GM18858 (cell line): ENCODE data around the gene ANKRD33B.
"Not testable (repeated sequence)": the region's sequence is repeated elsewhere in the genome, so short reads cannot be mapped to it uniquely, and the experiment has no call there.

Source experiments
- ATAC-seq: cut with Tn5 transposase; IDR thresholded peaks from one replicate; pipeline ENCODE4 v1.9.1; 2021; ENCODE audit not compliant: unreplicated experiment

ANKRD33B gene

GRCh38 chr5:10556289-10556807, 7.5 kb upstream of the ANKRD33B start:
- ATAC-seq = no peak

GRCh38 chr5:10556893-10557746, 6.8 kb upstream of the ANKRD33B start:
- no peak for ATAC-seq

GRCh38 chr5:10559151-10559550, 4.7 kb upstream of the ANKRD33B start:
- no peak for ATAC-seq

GRCh38 chr5:10559871-10560270, 4.0 kb upstream of the ANKRD33B start:
- ATAC-seq = no peak

GRCh38 chr5:10562201-10563109, 1.4 kb upstream of the ANKRD33B start:
- peak; percentile 16 for ATAC-seq

- peak; percentile 14 for ATAC-seq
These were observed 543 bp upstream of the ANKRD33B start for GRCh38 chr5:10563110-10563944.

- ATAC-seq = no peak
These were observed 1.2 kb downstream of the ANKRD33B start for GRCh38 chr5:10564838-10565784.

GRCh38 chr5:10565785-10566542, 2.1 kb downstream of the ANKRD33B start:
- no peak for ATAC-seq

GRCh38 chr5:10566543-10567068, 2.7 kb downstream of the ANKRD33B start:
- no peak for ATAC-seq

- ATAC-seq = no peak
These were observed 3.3 kb downstream of the ANKRD33B start for GRCh38 chr5:10567121-10567591.

GRCh38 chr5:10567781-10568321, 4.0 kb downstream of the ANKRD33B start:
- ATAC-seq = no peak

- ATAC-seq = not testable (repeated sequence)
These were observed 6.7 kb downstream of the ANKRD33B start for GRCh38 chr5:10570540-10570939.

- no peak for ATAC-seq
These were observed 8.6 kb downstream of the ANKRD33B start for GRCh38 chr5:10572451-10572850.

GRCh38 chr5:10573487-10574145, 9.7 kb downstream of the ANKRD33B start:
- ATAC-seq = no peak

GRCh38 chr5:10574879-10575278, 11.0 kb downstream of the ANKRD33B start:
- not testable (repeated sequence) for ATAC-seq

- ATAC-seq = no peak
These were observed 12.4 kb downstream of the ANKRD33B start for GRCh38 chr5:10576121-10576789.

GRCh38 chr5:10576790-10577189, 12.9 kb downstream of the ANKRD33B start:
- ATAC-seq = no peak
